ENCODE data around the gene ACVR1B. TPM values are rescaled to one million over a fixed set of nuclear protein-coding genes. Genes with fewer than 3 reads are reported as not detected.

Gene ACVR1B
- total RNA-seq, 1 experiment from 2014 or later = 6.1 TPM

- DNase-seq (ENCODE audit: low spot score) = no peak
Observed at GRCh38 chr12:52043386-52044212, 92.1 kb downstream of the ACVR1B start.

- no peak for DNase-seq (ENCODE audit: low spot score)
Observed at GRCh38 chr12:52044292-52044983, 92.9 kb downstream of the ACVR1B start.

GRCh38 chr12:52045794-52046199, 94.3 kb downstream of the ACVR1B start:
- no peak for DNase-seq (ENCODE audit: low spot score)

Other genes with a start within 250 kb of the ACVR1B start
- gene FIGNL2, start 103.0 kb upstream of the ACVR1B start, total RNA-seq (2014; rRNA removed; shearing (Covaris generic)) = not detected in 2 replicates
- gene ANKRD33, start 63.6 kb upstream of the ACVR1B start, total RNA-seq (2014; rRNA removed; shearing (Covaris generic)) = not detected in 2 replicates
- gene ACVRL1, start 44.2 kb upstream of the ACVR1B start, total RNA-seq (2014; rRNA removed; shearing (Covaris generic)) = 4.1 and 4.8 TPM in 2 replicates
- gene TAMALIN, start 55.2 kb downstream of the ACVR1B start, total RNA-seq (2014; rRNA removed; shearing (Covaris generic)) = 0.35 and 1.8 TPM in 2 replicates
- gene NR4A1, start 99.7 kb downstream of the ACVR1B start, total RNA-seq (2014; rRNA removed; shearing (Covaris generic)) = 0.16 and 0.54 TPM in 2 replicates
- gene ATG101, start 118.3 kb downstream of the ACVR1B start, total RNA-seq (2014; rRNA removed; shearing (Covaris generic)) = 57.5 and 63.0 TPM in 2 replicates
- not detected in 2 replicates for gene SMIM41, start 128.0 kb downstream of the ACVR1B start, total RNA-seq (2014; rRNA removed; shearing (Covaris generic))
- gene KRT80, start 240.3 kb downstream of the ACVR1B start, total RNA-seq (2014; rRNA removed; shearing (Covaris generic)) = 4.7 and 6.9 TPM in 2 replicates

Data from H4 (cell line).